ENCODE measurements around the gene PLIN3. TPM values are rescaled to one million over a fixed set of nuclear protein-coding genes. Genes with fewer than 3 reads are reported as not detected.
A peak's percentile ranks its signal among the peaks of the same experiment; 100 is the strongest.

PLIN3 gene, protein sequence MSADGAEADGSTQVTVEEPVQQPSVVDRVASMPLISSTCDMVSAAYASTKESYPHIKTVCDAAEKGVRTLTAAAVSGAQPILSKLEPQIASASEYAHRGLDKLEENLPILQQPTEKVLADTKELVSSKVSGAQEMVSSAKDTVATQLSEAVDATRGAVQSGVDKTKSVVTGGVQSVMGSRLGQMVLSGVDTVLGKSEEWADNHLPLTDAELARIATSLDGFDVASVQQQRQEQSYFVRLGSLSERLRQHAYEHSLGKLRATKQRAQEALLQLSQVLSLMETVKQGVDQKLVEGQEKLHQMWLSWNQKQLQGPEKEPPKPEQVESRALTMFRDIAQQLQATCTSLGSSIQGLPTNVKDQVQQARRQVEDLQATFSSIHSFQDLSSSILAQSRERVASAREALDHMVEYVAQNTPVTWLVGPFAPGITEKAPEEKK
- 10 to 100 TPM; 36.6 to 37.7 TPM for total RNA-seq

- peak; percentile 97 for DNase-seq
- Mint-ChIP-seq H3K4me3 (peak within 1 kb of the TSS; percentile 79), H3K9me3 (no peaks in the 10 kb centered on the region), H3K4me1 (ENCODE audit: low read depth) (peaks cover 22% of the 10 kb centered on the region), H3K27ac (peak within 1 kb of the TSS; percentile 69), H3K27me3 (peaks cover 2% of the 10 kb centered on the region), H3K36me3 (no peaks in the 10 kb centered on the region)
- intact Hi-C loops (cut with micrococcal nuclease) = loop anchor here (1.0 to 2.0 kb wide), 2 partner anchors 44 to 101 kb away; partner anchors contain the start of gene KDM4B
- ChIA-PET CTCF (interaction anchor here (0.9 to 9.7 kb wide), 8 partner anchors 16 to 271 kb away, joined by 3 to 102 read pairs (median 8); no protein-coding TSS in a partner anchor), POLR2A (interaction anchor here (0.7 to 1.7 kb wide), 3 partner anchors 8 to 80 kb away, joined by 3 to 7 read pairs (median 6); no protein-coding TSS in a partner anchor)
These were observed at the start of gene PLIN3 for GRCh38 chr19:4867534-4868285. TSS of gene PLIN3 (minus strand) at chr19:4867667. CDS start at chr19:4861394, 6,273 bp downstream.

DNA sequence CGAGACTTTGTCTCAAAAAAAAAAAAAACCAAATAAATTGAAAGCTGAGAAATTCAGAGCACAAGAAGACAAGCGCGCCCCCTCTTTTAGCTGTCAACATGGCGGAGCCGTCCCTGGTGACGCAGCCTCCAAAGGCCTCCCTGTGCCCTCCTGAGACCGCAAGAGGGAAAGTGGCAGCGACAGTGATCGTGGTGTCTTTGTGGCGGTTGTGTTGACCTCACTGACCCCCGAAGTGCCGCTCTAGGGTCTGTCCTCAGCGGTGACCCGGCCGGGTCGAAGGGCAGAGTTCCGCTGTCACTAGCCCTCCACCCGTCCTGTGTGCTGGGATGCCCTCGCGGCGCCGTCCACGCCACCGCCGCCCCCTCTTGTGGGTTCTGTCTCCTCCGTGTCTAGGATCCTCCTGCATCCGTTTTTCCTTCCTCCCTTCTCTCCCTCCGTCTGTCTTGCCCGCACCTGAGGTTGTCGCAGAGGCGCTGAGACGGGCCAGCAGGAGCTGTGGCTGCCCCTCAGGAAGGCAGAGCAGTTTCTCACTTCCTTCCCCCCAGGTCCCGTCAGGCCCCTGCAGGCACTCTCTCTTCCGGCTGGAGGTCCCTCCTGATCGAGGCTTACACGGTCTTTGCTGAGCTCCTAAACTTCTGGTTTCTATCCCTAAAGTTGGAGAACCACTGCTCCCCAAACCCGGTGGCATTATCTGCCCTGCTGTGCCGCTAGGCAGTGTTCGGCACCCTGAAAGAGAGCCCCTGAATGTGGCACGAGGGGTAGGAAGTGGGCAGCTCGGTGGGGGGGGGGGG lies 49.0 kb upstream of the PLIN3 start:
- Mint-ChIP-seq H3K36me3 (peaks cover 69% of the 10 kb centered on the region), H3K4me1 (ENCODE audit: low read depth) (peaks cover 55% of the 10 kb centered on the region), H3K4me3 (peak overlapping the region; percentile 72), H3K27me3 (no peaks in the 10 kb centered on the region), H3K9me3 (no peaks in the 10 kb centered on the region), H3K27ac (peak overlapping the region; percentile 64)
- peak; percentile 46 for DNase-seq
- POLR2A ChIA-PET = interaction anchor here (0.6 to 1.1 kb wide), 4 partner anchors 9 to 986 kb away, joined by 3 to 5 read pairs (median 4); partner anchors contain the start of genes SAFB and SAFB2
- intact Hi-C loops (cut with micrococcal nuclease) = no loop called here
- CTCF ChIA-PET = interaction anchor here (6.7 kb wide), 1 partner anchor 107 kb away, joined by 85 read pairs; no protein-coding TSS in a partner anchor

- DNase-seq = peak; percentile 81
- CTCF ChIA-PET = interaction anchor here (5.1 to 6.7 kb wide), 2 partner anchors 43 to 106 kb away, joined by 85 to 102 read pairs; partner anchors contain the start of gene PLIN3
- intact Hi-C loops (cut with micrococcal nuclease) = loop anchor here (2.0 kb wide), 2 partner anchors 54 to 190 kb away; partner anchors contain the start of gene KDM4B
- POLR2A ChIA-PET = interaction anchor here (1.3 kb wide), 1 partner anchor 54 kb away, joined by 3 read pairs; the partner anchor contains the start of gene KDM4B
- Mint-ChIP-seq H3K4me3 (peak overlapping the region; percentile 72), H3K4me1 (ENCODE audit: low read depth) (peaks cover 62% of the 10 kb centered on the region), H3K9me3 (no peaks in the 10 kb centered on the region), H3K36me3 (peaks cover 72% of the 10 kb centered on the region), H3K27me3 (no peaks in the 10 kb centered on the region), H3K27ac (peak overlapping the region; percentile 90)
These were observed 47.5 kb upstream of the PLIN3 start for GRCh38 chr19:4914736-4915501.

DNA sequence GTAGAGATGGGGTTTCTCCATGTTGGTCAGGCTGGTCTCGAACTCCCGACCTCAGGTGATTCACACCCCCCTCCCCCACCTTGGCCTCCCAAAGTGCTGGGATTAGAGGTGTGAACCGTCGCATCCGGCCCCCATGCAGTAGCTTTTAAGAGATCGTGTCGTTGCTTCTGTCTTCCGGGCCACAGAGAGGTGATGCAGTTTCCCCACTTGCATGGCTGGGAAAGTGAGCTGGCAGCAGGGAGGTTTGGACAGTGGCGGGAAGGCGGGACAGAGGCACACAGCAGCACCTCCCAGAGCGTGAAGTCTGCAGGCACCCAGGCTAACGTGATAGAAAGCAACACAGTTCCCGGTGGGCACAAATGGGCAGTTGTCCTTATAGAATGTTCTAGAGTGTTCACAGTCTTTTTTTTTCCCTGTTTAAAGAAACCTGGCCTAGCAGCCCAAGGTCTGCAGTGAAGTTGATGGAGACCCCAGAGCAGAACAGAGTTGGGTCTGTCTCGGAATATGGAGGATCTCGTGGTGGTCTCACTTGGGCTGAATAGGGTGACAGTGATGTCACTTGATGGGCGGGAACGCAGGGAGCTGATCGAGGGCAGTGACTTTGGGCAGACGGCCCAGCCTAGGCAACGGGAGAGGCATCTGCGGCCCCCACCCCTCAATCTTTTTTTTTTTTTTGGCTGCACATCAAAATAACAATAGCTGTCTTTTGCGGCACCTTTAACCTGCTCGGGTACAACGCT lies 46.7 kb upstream of the PLIN3 start:
- peak; percentile 70 for DNase-seq
- peaks cover 70% of the 10 kb centered on the region for H3K36me3 Mint-ChIP-seq
- H3K27ac Mint-ChIP-seq = peak overlapping the region; percentile 90
- ChIA-PET POLR2A (interaction anchor here (1.3 kb wide), 1 partner anchor 54 kb away, joined by 3 read pairs; the partner anchor contains the start of gene KDM4B), CTCF (interaction anchor here (0.7 to 6.7 kb wide), 5 partner anchors 36 to 116 kb away, joined by 3 to 102 read pairs (median 17); partner anchors contain the start of gene PLIN3)
- H3K27me3 Mint-ChIP-seq = no peaks in the 10 kb centered on the region
- peaks cover 62% of the 10 kb centered on the region for H3K4me1 Mint-ChIP-seq (ENCODE audit: low read depth)
- no peaks in the 10 kb centered on the region for H3K9me3 Mint-ChIP-seq
- peak overlapping the region; percentile 72 for H3K4me3 Mint-ChIP-seq
- intact Hi-C loops (cut with micrococcal nuclease) = loop anchor here (2.0 kb wide), 2 partner anchors 55 to 189 kb away; partner anchors contain the start of gene KDM4B

DNA sequence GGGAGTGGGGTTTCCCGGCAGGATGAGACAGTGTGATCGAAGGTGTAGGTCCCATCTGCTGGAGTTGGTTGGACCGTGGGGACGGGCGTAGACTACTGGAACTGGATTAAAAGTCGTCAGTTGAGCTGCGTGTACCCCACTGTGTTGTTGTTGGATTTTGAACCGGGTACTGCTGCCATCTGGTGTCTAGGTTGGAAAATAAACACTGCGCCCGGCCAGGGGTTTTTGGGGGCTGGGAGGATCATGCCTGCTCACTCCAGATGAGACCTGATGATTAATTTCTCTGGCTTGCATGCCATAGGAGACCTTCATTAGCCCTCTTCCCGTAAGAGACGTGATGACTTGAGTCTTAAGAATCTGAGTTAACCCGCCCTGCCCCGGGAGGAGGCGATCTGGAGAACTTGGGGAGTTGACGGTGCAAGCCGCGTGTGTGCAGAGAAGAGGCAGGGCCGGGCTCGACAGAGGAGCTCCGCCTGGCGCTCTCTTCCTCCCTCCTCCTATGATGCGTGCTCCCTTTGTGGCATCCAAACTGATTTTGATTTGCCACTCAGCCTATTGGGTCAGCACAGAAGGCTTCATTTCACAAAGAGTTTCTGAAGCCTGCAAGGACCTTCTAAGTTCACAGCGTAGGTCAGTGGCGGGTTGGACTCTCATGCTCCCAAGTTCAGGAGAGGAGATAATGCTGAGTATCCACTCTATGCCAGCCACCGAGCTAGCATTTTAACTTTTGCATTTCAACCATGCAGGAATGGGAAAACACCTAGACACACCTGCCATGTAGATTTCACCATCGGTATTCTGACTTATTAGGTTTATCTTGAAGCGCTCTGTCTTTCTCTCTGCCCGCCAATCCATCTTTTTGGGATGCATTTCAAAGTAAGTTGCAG lies 44.6 kb upstream of the PLIN3 start:
- POLR2A ChIA-PET = interaction anchor here (0.7 to 1.9 kb wide), 6 partner anchors 42 to 120 kb away, joined by 3 to 11 read pairs (median 4); partner anchors contain the start of genes FEM1A, KDM4B and PLIN3
- H3K4me1 Mint-ChIP-seq (ENCODE audit: low read depth) = peaks cover 67% of the 10 kb centered on the region
- no peaks in the 10 kb centered on the region for H3K27me3 Mint-ChIP-seq
- peak overlapping the region; percentile 89 for H3K4me3 Mint-ChIP-seq
- DNase-seq = peak; percentile 88
- intact Hi-C loops (cut with micrococcal nuclease) = loop anchor here (1.0 to 2.0 kb wide), 3 partner anchors 40 to 101 kb away; partner anchors contain the start of gene PLIN3
- CTCF ChIA-PET = interaction anchor here (0.6 to 6.7 kb wide), 16 partner anchors 9 to 187 kb away, joined by 3 to 102 read pairs (median 4); partner anchors contain the start of genes ARRDC5, FEM1A and PLIN3
- no peaks in the 10 kb centered on the region for H3K9me3 Mint-ChIP-seq
- H3K27ac Mint-ChIP-seq = peak overlapping the region; percentile 84
- H3K36me3 Mint-ChIP-seq = peaks cover 61% of the 10 kb centered on the region

- ChIA-PET POLR2A (interaction anchor here (0.7 to 1.9 kb wide), 5 partner anchors 41 to 119 kb away, joined by 3 to 11 read pairs (median 4); partner anchors contain the start of genes FEM1A, KDM4B and PLIN3), CTCF (interaction anchor here (0.8 to 6.7 kb wide), 13 partner anchors 9 to 126 kb away, joined by 3 to 102 read pairs (median 7); partner anchors contain the start of genes ARRDC5, FEM1A and PLIN3)
- intact Hi-C loops (cut with micrococcal nuclease) = loop anchor here (1.0 to 2.0 kb wide), 3 partner anchors 39 to 101 kb away; partner anchors contain the start of gene PLIN3
- Mint-ChIP-seq H3K27me3 (no peaks in the 10 kb centered on the region), H3K36me3 (peaks cover 56% of the 10 kb centered on the region), H3K4me3 (peak overlapping the region; percentile 89), H3K27ac (peak overlapping the region; percentile 84), H3K9me3 (no peaks in the 10 kb centered on the region), H3K4me1 (ENCODE audit: low read depth) (peaks cover 62% of the 10 kb centered on the region)
- no peak for DNase-seq
These were observed 43.8 kb upstream of the PLIN3 start for GRCh38 chr19:4911314-4911713.

DNA sequence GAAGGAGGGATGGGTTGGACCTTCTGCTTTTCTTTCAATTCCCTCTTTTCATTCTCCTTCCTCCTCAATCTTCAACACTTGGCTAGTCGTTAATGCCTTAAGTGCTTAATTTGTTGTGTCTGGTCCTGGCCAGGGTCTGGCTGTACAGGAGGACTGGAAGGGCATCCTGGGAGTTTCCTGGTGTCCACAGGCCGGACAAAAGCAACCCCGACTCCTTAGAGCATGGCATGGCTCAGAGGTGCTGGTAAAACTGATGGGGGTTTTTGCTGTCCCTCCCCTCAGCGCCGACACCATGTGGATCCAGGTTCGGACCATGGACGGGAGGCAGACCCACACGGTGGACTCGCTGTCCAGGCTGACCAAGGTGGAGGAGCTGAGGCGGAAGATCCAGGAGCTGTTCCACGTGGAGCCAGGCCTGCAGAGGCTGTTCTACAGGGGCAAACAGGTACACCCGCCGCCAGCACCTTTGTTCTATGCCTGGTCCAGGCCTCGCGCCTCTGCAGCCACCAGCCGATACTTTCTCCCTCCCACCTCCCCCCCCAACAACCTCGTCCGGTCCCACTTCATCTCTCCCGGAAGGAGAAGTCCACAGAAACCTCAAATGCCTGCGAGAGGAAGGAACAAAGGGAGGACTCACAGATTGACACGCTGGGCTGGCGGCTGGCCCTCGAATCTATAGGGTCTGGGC lies 43.3 kb upstream of the PLIN3 start:
- H3K4me1 Mint-ChIP-seq (ENCODE audit: low read depth) = peaks cover 57% of the 10 kb centered on the region
- intact Hi-C loops (cut with micrococcal nuclease) = loop anchor here (1.0 to 2.0 kb wide), 3 partner anchors 38 to 100 kb away; partner anchors contain the start of gene PLIN3
- peak overlapping the region; percentile 84 for H3K27ac Mint-ChIP-seq
- H3K4me3 Mint-ChIP-seq = peak overlapping the region; percentile 89
- no peaks in the 10 kb centered on the region for H3K9me3 Mint-ChIP-seq
- ChIA-PET POLR2A (interaction anchor here (1.4 to 1.9 kb wide), 3 partner anchors 40 to 58 kb away, joined by 4 to 11 read pairs (median 7); partner anchors contain the start of genes KDM4B and PLIN3), CTCF (interaction anchor here (0.8 to 6.7 kb wide), 8 partner anchors 21 to 119 kb away, joined by 3 to 102 read pairs (median 13); partner anchors contain the start of gene PLIN3)
- peak; percentile 37 for DNase-seq
- H3K36me3 Mint-ChIP-seq = peaks cover 52% of the 10 kb centered on the region
- H3K27me3 Mint-ChIP-seq = no peaks in the 10 kb centered on the region

GRCh38 chr19:4909897-4910593 lies 42.6 kb upstream of the PLIN3 start:
- H3K4me1 Mint-ChIP-seq (ENCODE audit: low read depth) = peaks cover 50% of the 10 kb centered on the region
- CTCF ChIA-PET = interaction anchor here (6.7 kb wide), 1 partner anchor 101 kb away, joined by 85 read pairs; no protein-coding TSS in a partner anchor

More at GRCh38 chr19:4909897-4910593, 42.6 kb upstream of the PLIN3 start:
- no peaks in the 10 kb centered on the region for H3K9me3 Mint-ChIP-seq
- no peaks in the 10 kb centered on the region for H3K27me3 Mint-ChIP-seq
- peak overlapping the region; percentile 65 for H3K27ac Mint-ChIP-seq
- peak overlapping the region; percentile 89 for H3K4me3 Mint-ChIP-seq
- POLR2A ChIA-PET = no interaction called here
- intact Hi-C loops (cut with micrococcal nuclease) = loop anchor here (2.0 kb wide), 1 partner anchor 99 kb away; no protein-coding TSS in a partner anchor
- DNase-seq = peak; percentile 97
- H3K36me3 Mint-ChIP-seq = peaks cover 45% of the 10 kb centered on the region
